Middle frontal gyrus (tissue), 1 donor: ENCODE measurements around the gene ANKZF1.

ENCODE experiments used
- DNase-seq: peaks from one replicate; pipeline ENCODE4 v3.0.0-alpha.2; 2015; ENCODE audit warnings: low spot score; ENCODE audit errors: extremely low spot score

ANKZF1 gene

GRCh38 chr2:219279916-219280516 lies 50.4 kb downstream of the ANKZF1 start:
- no peak for DNase-seq

GRCh38 chr2:219280651-219281050 lies 51.0 kb downstream of the ANKZF1 start:
- no peak for DNase-seq

GRCh38 chr2:219281588-219281987 lies 52.0 kb downstream of the ANKZF1 start:
- no peak for DNase-seq

- no peak for DNase-seq
Measured at GRCh38 chr2:219282375-219282774, 52.8 kb downstream of the ANKZF1 start.

GRCh38 chr2:219282943-219283581 lies 53.5 kb downstream of the ANKZF1 start:
- DNase-seq = no peak

DNA sequence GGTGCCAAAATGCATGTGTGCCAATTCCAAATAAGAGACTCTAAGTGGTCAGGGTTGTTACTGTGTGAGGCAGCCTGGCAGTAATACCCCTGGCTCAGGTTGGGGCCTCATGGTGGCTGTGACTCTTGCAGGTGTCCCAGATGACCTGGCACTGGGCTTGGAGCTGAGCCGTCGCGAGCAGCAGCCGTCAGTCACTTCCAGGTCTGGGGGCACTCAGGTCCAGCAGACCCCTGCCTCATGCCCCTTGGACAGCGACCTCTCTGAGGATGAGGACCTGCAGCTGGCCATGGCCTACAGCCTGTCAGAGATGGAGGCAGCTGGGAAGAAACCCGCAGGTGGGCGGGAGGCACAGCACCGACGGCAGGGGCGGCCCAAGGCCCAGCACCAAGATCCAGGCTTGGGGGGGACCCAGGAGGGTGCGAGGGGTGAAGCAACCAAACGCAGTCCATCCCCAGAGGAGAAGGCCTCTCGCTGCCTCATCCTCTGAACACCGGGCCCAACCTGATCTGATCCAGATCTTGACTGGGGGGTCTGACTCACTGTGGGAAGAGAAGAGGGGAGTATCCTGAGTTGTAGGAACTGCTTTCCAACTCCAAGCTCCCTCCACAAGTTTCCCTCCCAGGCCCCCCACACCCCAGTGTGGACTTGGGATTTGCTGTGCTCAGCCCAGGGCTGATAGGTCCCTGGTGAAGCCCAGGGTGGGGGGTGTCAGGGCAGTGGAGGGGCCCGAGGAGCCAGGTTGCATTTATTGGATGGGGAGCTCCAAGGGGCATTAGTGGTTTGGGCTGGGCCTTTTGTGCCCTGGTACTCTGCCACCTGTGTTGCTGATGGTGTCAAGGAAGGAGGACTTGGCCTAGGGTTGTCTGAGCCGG lies 55.1 kb downstream of the ANKZF1 start:
- no peak for DNase-seq

DNA sequence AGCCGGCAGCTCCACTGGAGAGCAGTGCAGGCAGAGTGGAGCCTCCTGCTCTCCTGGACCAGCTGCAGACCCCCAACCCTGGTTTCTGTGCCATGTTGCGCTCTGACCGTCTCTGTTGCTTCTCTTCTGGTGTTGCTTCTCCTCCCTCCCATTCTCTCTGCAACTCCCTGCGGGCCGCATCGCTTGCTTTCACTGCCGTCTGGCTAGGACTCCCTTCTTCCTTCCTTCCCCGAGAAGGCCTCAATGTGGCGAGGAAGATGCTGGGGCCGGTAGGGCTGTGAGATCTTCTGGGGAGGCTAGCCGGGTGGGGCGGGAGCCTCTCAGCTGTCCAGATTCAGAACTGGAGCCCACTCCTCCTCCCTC lies 55.7 kb downstream of the ANKZF1 start:
- no peak for DNase-seq

DNA sequence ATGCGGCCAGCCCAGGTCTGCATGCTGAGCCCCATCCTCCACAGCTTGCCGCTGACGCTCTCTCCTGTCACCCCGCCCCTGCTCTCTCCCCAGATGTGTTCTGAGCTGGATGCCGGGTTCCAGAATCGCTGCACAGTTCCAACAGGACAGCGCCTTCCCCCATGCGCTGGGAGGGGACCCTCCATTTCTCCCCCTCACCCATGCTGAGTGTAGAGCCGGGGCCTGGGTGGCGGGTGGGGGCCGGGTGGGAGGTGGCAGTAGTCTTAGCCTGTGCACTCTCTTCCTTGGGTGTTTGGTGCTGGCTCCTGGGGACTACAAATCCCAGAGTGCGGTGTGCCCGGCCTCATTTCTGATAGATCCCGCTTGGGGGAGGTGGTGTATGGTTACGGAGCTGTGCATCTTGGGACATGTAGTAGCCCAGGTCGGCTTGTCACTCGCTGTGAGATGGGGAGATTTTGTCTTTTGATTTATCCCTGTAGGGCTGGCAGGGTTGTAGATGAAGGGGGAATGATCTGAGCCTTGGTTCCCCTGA lies 56.4 kb downstream of the ANKZF1 start:
- no peak for DNase-seq
